Heart left ventricle (tissue), 16 donors: ENCODE measurements around the gene KNSTRN. TPM values are rescaled to one million over a fixed set of nuclear protein-coding genes. Genes with fewer than 3 reads are reported as not detected.
A peak's percentile ranks its signal among the peaks of the same experiment; 100 is the strongest.

ENCODE experiments used
- ATAC-seq, 4 donors: fragments of 200-7000 bp; cut with Tn5 transposase; one replicate each; pipeline ENCODE4 v1.9.1; 2020 to 2022; ENCODE audit warnings: moderate library complexity in 4 of 4, mild to moderate bottlenecking in 3 of 4, moderate number of reproducible peaks in 1 of 4
- DNase-seq, 5 donors: peaks; one replicate each; pipeline ENCODE4 v3.0.0-alpha.2; 2020
- H3K27ac ChIP-seq, 12 donors: fragments of 200-600 bp; sonication (generic) in 4 of 12; one replicate each; pipeline versions ENCODE4 v1.5.0 to v1.8.0; 2016 to 2022; ENCODE audit warnings: mild to moderate bottlenecking in 2 of 12
- H3K27me3 ChIP-seq, 9 donors: fragments of 200-600 bp; sonication (generic) in 2 of 9; one replicate each; pipeline versions ENCODE4 v1.5.1 to v1.8.0; 2016 to 2022; ENCODE audit warnings: mild to moderate bottlenecking in 3 of 9
- H3K36me3 ChIP-seq, 9 donors: fragments of 200-600 bp; sonication (generic) in 2 of 9; one replicate each; pipeline versions ENCODE4 v1.5.0 to v1.8.0; 2018 to 2022; ENCODE audit warnings: mild to moderate bottlenecking in 2 of 9
- H3K4me1 ChIP-seq, 12 donors: fragments of 200-600 bp; sonication (generic) in 4 of 12; one replicate each; pipeline versions ENCODE4 v1.5.0 to v1.8.0; 2016 to 2022; ENCODE audit warnings: mild to moderate bottlenecking in 3 of 12
- H3K4me3 ChIP-seq, 12 donors: fragments of 200-600 bp; sonication (generic) in 4 of 12; one replicate each; pipeline versions ENCODE4 v1.5.0 to v1.8.0; 2017 to 2022; ENCODE audit warnings: mild to moderate bottlenecking in 9 of 12, moderate library complexity in 4 of 12
- H3K9me3 ChIP-seq, 12 donors: fragments of 200-600 bp; sonication (generic) in 4 of 12; one replicate each; pipeline versions ENCODE4 v1.5.0 to v1.8.0; 2016 to 2022; ENCODE audit warnings: mild to moderate bottlenecking in 1 of 12
- POLR2A ChIP-seq, 2 donors: fragments of 450-650 bp; IDR thresholded peaks; one replicate each; pipeline ENCODE4 v1.6.1; 2017; ENCODE audit warnings: antibody characterized with exemption in 2 of 2, mild to moderate bottlenecking in 2 of 2, moderate library complexity in 2 of 2
- WGBS, 4 donors: extraction: QIAGEN DNeasy Blood & Tissue Kit in 2 of 4; methylation state at CpG; one replicate each; pipeline versions ENCODE4 v1.1.5 to v1.1.7; 2013 to 2018; 5-methylcytosine and 5-hydroxymethylcytosine counted together
- intact Hi-C, 10 donors: fragments of 100-400 bp; cut with DNase I; formaldehyde crosslinking; loops; one replicate each; pipeline versions ENCODE4 v1.11.1 to v1.14.2; 2022
- long read RNA-seq, 3 donors: library from polyadenylated mRNA; unstranded; transcript quantifications; one replicate each; pipeline ENCODE4 v2.0.0, GENCODE V29; 2020 to 2021
- polyA plus RNA-seq, 2 donors: library from polyadenylated mRNA; stranded (reverse); fragments of 200-250 nt; gene quantifications; one replicate each; pipeline ENCODE4 v1.2.3, GENCODE V29; 2013
- total RNA-seq, 9 donors: library from RNA; depleted of rRNA in 2 of 9; stranded (reverse); fragments of >200 nt in 2 of 9; fragmentation: NEBNext Ultra II Directional in 3 of 9; extraction: Animal tissue kit (Norgen Biotek cat#: 25700) in 3 of 9; gene quantifications; one replicate each; pipeline versions ENCODE4 v1.1.0 to v1.2.4, GENCODE V29; 2016 to 2023
- TF ChIP-seq, protein P1 (sequence below), 12 donors: fragments of 200-600 bp; sonication (generic) in 4 of 12; IDR thresholded peaks; one replicate each; pipeline versions ENCODE4 v1.5.0 to v1.8.0; 2018 to 2022; ENCODE audit warnings: antibody characterized with exemption in 12 of 12, mild to moderate bottlenecking in 5 of 12
- donor health status: ischemic (EF 13 %, LVEDD 7.1; RV severe dilation, severe dysfunction).
- donor health status: healthy with polysubstance abuse.
- donor health status: DM: no; HTN: yes; CAD: no.
- donor health status: DM: no; HTN: no; CAD: no.
- donor health status: ischemic (EF 25% LVEDD 6.9; RV normal size, moderate dysfunction).
- donor health status: ischemic (EF 25% LVEDD 5.7; RV mildly dilated, moderate dysfunction).
- donor health status: healthy.
- donor health status: DM: yes; HTN: yes; CAD: no.
- donor health status: ischemic (EF 35%, LVEDD 5.7; RV mildly dilated, moderate dysfunction).
- donor health status: nonischemic (EF 11% LVEDD 7.7; RV severe dilation, severe dysfunction).
- donor health status: DM: yes; HTN: yes; CAD: no.
- donor health status: PGD.
- donor health status: ischemic (EF 29% LVEDD 5.4; RV normal size, mild dysfunction).
- donor health status: nonischemic (EF 23%, LVEDD 6.1; RV moderate dilation, normal function).

Gene KNSTRN, protein sequence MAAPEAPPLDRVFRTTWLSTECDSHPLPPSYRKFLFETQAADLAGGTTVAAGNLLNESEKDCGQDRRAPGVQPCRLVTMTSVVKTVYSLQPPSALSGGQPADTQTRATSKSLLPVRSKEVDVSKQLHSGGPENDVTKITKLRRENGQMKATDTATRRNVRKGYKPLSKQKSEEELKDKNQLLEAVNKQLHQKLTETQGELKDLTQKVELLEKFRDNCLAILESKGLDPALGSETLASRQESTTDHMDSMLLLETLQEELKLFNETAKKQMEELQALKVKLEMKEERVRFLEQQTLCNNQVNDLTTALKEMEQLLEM
- total RNA-seq (10 to 100 TPM in 4 of 9 donors, 1 to 10 TPM in 5; 8.9 to 20.1 (median 9.9) TPM), polyA plus RNA-seq (10 to 100 TPM in 1 of 2 donors, 1 to 10 TPM in 1; 8.0 to 16.7 TPM)
- long read RNA-seq, donor 1, transcript KNSTRN-201 (9 exons, 1,714 nt): major isoform, 11 of 11 reads
- long read RNA-seq, donor 1, partial matches to known transcripts: 0 of 11 reads
- long read RNA-seq, donor 1, other reads (novel, unspliced or antisense): 0 of 11 reads
- long read RNA-seq, donor 2, transcript KNSTRN-201 (9 exons, 1,714 nt): major isoform, 31 of 34 reads
- long read RNA-seq, donor 2, partial matches to known transcripts: 2 of 34 reads
- long read RNA-seq, donor 2, other reads (novel, unspliced or antisense): 1 of 34 reads
- long read RNA-seq, donor 3, transcript KNSTRN-201 (9 exons, 1,714 nt): major isoform, 6 of 6 reads
- long read RNA-seq, donor 3, partial matches to known transcripts: 0 of 6 reads
- long read RNA-seq, donor 3, other reads (novel, unspliced or antisense): 0 of 6 reads

DNA sequence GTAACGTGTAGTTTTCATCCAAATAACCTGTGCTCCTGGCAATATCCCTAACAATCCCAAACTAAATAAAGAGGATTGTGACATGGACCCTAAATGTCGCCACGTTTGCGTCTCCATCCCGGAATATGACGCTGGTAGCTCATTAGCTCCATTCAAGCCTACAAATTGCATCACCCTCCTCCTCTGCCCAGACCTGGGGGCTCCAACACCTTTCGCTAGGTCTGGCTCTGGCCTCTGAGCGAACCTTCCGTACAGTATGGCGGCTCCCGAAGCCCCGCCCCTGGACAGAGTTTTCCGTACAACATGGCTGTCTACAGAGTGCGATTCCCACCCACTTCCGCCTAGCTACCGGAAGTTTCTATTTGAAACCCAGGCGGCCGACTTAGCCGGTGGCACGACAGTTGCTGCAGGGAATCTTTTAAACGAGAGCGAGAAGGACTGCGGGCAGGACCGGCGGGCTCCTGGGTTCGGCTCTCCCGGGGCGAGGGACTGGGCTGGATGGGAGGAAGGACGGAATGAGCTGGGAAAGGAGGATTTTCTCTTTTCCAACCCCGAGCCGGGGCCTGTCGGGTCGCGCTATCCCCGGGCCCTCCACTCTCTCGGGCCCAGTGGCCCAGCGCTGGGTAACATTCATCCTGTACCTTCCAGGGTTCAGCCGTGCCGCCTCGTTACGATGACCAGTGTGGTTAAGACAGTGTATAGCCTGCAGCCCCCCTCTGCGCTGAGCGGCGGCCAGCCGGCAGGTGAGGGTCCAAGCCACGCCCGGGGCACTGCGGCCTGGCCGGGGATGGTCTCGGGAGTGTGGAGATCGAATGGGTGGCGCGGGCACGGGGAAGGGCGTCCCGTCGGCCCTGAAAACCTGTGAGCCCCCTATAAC, at the start of gene KNSTRN:
KNSTRN (plus strand) TSS at position 142 of the 877 bp plus-strand sequence; CDS start at position 257, 115 bp downstream.
- H3K4me3 ChIP-seq: peak within 1 kb of the TSS; percentile 64 to 96 (median 80)
- TF ChIP-seq POLR2A (IDR thresholded peaks at IDR 0.05): peak in 1 of 2 donors; percentile 34
- TF ChIP-seq, protein P1, sequence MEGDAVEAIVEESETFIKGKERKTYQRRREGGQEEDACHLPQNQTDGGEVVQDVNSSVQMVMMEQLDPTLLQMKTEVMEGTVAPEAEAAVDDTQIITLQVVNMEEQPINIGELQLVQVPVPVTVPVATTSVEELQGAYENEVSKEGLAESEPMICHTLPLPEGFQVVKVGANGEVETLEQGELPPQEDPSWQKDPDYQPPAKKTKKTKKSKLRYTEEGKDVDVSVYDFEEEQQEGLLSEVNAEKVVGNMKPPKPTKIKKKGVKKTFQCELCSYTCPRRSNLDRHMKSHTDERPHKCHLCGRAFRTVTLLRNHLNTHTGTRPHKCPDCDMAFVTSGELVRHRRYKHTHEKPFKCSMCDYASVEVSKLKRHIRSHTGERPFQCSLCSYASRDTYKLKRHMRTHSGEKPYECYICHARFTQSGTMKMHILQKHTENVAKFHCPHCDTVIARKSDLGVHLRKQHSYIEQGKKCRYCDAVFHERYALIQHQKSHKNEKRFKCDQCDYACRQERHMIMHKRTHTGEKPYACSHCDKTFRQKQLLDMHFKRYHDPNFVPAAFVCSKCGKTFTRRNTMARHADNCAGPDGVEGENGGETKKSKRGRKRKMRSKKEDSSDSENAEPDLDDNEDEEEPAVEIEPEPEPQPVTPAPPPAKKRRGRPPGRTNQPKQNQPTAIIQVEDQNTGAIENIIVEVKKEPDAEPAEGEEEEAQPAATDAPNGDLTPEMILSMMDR (IDR thresholded peaks at IDR 0.05): no peak
- peak; percentile 90 to 94 (median 92) for DNase-seq
- peak; percentile 96 to 99 (median 98) for ATAC-seq
- WGBS, 4 donors: 3 to 5% (median 4%) methylated on average over 48 to 57 of the region's 57 CpGs
- peaks cover 0 to 31% (median 12%) of the 10 kb centered on the region in 12 donors for H3K4me1 ChIP-seq
- H3K9me3 ChIP-seq: no peaks in the 10 kb centered on the region
- H3K36me3 ChIP-seq: peaks cover 0 to 17% (median 13%) of the 10 kb centered on the region in 9 donors
- intact Hi-C loops: loop anchor here in 1 of 10 donors (2.0 kb wide), 1 partner anchor 22 kb away; the partner anchor contains the start of gene IVD
- H3K27me3 ChIP-seq: no peaks in the 10 kb centered on the region
- H3K27ac ChIP-seq: peak within 1 kb of the TSS in 7 of 12 donors; percentile 30 to 65 (median 48)

DNA sequence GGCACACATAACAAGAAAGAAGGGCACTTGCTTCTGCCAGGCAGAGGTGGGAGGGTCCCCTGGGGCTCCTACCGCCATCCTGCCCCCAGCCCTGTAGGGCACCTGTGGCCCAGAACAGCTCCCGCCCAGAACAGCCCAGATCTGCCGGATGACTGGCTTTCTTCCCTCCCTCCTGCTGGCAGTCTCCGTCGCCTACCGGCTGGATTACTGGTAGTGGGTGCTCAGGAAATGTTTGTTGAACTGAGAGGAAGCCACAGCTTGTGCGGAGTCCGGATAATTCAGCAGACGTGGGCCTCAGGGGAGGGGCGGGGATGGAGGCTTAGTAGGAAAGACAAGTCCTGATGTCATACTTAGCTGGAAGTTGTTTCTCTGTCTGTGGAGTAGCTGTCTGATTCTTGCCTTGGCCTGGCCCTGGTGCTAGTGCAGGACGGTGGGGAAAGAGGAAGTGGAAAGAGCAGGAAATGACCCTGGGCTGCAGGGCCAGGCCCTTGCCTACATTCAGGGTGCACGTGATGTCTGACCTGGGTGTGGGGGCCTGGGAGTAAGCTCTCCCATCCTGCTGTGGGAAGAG, 48.5 kb upstream of the KNSTRN start:
- intact Hi-C loops: no loop called here
- Histone ChIP-seq H3K27ac (peak overlapping the region; percentile 58 to 99 (median 86)), H3K4me3 (peak overlapping the region in 6 of 12 donors; percentile 8 to 36 (median 28)), H3K4me1 (peaks cover 16 to 100% (median 82%) of the 10 kb centered on the region in 12 donors), H3K36me3 (peaks cover 0 to 18% (median 6%) of the 10 kb centered on the region in 9 donors), H3K9me3 (no peaks in the 10 kb centered on the region), H3K27me3 (no peaks in the 10 kb centered on the region)
- 26 to 30% (median 27%) methylated on average over 11 to 12 of the region's 12 CpGs for WGBS, 4 donors
- DNase-seq (peak; percentile 80 to 87 (median 84)), ATAC-seq (peak; percentile 3 to 67 (median 33))
- TF ChIP-seq, protein P1 (IDR thresholded peaks at IDR 0.05): no peak
- TF ChIP-seq POLR2A (IDR thresholded peaks at IDR 0.05): peak in 1 of 2 donors; percentile 43

DNA sequence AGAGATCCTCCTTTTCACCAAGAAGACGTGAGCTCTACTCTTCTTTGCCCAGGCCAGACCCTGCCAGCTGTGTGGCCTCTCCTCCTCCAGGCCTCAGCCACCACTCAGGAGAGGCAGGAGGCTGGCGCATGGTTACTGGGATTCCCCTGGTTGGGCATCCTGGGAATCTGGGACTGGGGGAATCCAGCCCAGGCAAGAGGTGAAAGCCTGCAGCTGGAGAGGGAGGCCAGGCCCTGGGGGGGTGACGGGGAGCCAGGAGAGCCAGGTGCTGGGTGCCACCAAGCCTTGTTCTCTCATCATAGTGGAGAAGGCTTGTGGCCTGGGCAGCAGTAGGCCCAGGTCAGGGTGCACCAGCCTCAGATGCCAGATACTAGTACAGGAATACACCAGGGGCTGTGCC, 48.0 kb upstream of the KNSTRN start:
- intact Hi-C loops: no loop called here
- 42 to 77% (median 70%) methylated on average over 3 of the region's 3 CpGs for WGBS, 4 donors
- DNase-seq: peak in 1 of 5 donors; percentile 64
- Histone ChIP-seq H3K36me3 (peaks cover 0 to 18% (median 6%) of the 10 kb centered on the region in 9 donors), H3K27ac (peak overlapping the region in 11 of 12 donors; percentile 69 to 99 (median 87)), H3K9me3 (no peaks in the 10 kb centered on the region), H3K4me3 (peak overlapping the region in 1 of 12 donors; percentile 36), H3K4me1 (peaks cover 16 to 100% (median 85%) of the 10 kb centered on the region in 12 donors), H3K27me3 (no peaks in the 10 kb centered on the region)
- TF ChIP-seq, protein P1 (IDR thresholded peaks at IDR 0.05): no peak
- no peak for ATAC-seq
